Measurements from ENCODE around the gene PADI2. TPM values are rescaled to one million over a fixed set of nuclear protein-coding genes. Genes with fewer than 3 reads are reported as not detected.

PADI2 gene
- total RNA-seq, 1 experiment from 2014 or later = 3.0 TPM

DNA sequence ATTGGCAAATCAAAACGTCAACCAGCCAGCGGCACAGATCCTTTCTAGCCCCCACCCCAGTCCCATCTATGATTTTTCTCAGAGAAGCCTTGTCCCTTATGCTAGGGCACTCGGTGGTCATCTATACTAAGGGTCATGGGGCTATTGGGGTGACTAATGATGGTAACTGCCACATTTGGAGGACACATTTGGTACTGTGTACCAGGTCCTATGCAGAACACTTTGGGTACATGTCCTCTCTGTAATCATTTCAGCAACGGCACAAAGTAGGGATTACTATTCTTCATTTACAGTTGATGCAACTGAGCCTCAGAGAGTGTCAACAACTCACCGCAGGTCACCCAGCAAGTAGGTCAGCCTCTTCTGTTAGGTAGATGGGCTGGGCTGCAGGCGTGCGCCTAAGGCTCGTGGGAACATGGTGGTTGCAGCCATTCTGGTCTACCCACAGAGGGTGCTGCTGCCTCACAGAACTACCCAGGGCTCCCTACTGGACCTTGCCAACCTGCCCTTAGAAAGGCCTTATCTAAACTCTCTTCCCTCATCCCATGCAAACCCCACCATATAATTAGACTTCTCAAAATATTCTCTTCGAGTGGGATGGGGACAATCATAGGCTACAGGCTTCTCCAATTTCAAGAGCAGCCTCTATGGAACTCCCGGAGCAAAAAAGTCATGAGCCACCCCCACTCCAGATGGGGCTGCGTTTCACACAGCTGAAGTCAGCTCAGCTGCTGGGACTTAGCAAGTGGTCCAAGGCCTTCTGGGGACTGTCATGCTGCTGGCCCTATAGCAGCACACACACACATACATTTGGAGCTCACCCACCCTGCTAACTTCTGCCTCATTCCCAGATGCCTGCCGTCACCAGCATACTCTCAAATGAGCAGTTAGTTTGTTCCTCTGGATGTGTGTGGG, 59.6 kb downstream of the PADI2 start:
- Histone ChIP-seq H2BK15ac (ENCODE audit: low read depth, low read length) (no peak overlapping the region), H3K9ac (ENCODE audit: extremely low read depth, insufficient read length, low read length) (no peak overlapping the region), H2BK5ac (ENCODE audit: insufficient read length, low read length) (no peak overlapping the region), H4K5ac (ENCODE audit: insufficient read length, low read depth, low read length) (no peak overlapping the region), H3K4me1 (ENCODE audit: insufficient read depth, low read length) (no peaks in the 10 kb centered on the region; the same call in 1 of the 2 replicates), H2AFZ (ENCODE audit: low read length) (no peak overlapping the region), H3K56ac (ENCODE audit: insufficient read length, low read depth, low read length) (no peak overlapping the region), H3K4ac (ENCODE audit: low read depth, low read length) (no peak overlapping the region), H3K27me3 (ENCODE audit: insufficient read depth, low read length) (no peaks in the 10 kb centered on the region), H3K23me2 (ENCODE audit: insufficient read length, low read depth, low read length, poor library complexity, severe bottlenecking) (no peaks in the 10 kb centered on the region), H3K23ac (ENCODE audit: insufficient read length, low read depth, low read length) (no peak overlapping the region), H3K14ac (ENCODE audit: insufficient read depth, low read length) (no peak overlapping the region), H3K79me1 (ENCODE audit: insufficient read depth, low read depth, low read length, poor library complexity, severe bottlenecking) (no peaks in the 10 kb centered on the region), H3K27ac (ENCODE audit: insufficient read length, low read depth, low read length) (no peak overlapping the region), H4K8ac (replicated peaks; ENCODE audit: insufficient read length, low read depth, low read length) (no peak overlapping the region), H3K4me2 (ENCODE audit: insufficient read depth, insufficient read length, low read length) (no peak overlapping the region), H2AK5ac (ENCODE audit: insufficient read length, low read length) (no peak overlapping the region), H4K20me1 (ENCODE audit: control insufficient read depth, insufficient read depth, insufficient read length) (no peaks in the 10 kb centered on the region), H3K9me3 (ENCODE audit: control insufficient read depth, low read depth, low read length) (no peaks in the 10 kb centered on the region), H2BK120ac (ENCODE audit: low read depth, low read length, poor library complexity, severe bottlenecking) (no peak overlapping the region), H2BK20ac (ENCODE audit: low read depth, low read length, poor library complexity, severe bottlenecking) (no peak overlapping the region), H3K18ac (ENCODE audit: insufficient read length, low read depth, low read length) (no peak overlapping the region), H2BK12ac (ENCODE audit: insufficient read length, low read depth, low read length) (no peak overlapping the region), H3K79me2 (ENCODE audit: insufficient read depth, low read length) (no peaks in the 10 kb centered on the region), H3T11ph (ENCODE audit: low read length) (no peak overlapping the region), H4K91ac (ENCODE audit: insufficient read length, low read depth, low read length) (no peak overlapping the region)
- Mint-ChIP-seq H3K27ac (no peak overlapping the region), H3K4me1 (peaks cover 17 to 36% of the 10 kb centered on the region in 2 experiments), H3K36me3 (ENCODE audit: insufficient read depth in 1 of 3, low read depth in 3 of 3) (no peaks in the 10 kb centered on the region), H3K27me3 (ENCODE audit: low read depth) (peaks cover 15% of the 10 kb centered on the region), H3K4me3 (no peak overlapping the region), H3K9me3 (0 out of 5 replicates have a peak, but pooled peaks cover 0 to 2% of the 10 kb centered on the region in 2 experiments)
- TF ChIP-seq, protein P1, sequence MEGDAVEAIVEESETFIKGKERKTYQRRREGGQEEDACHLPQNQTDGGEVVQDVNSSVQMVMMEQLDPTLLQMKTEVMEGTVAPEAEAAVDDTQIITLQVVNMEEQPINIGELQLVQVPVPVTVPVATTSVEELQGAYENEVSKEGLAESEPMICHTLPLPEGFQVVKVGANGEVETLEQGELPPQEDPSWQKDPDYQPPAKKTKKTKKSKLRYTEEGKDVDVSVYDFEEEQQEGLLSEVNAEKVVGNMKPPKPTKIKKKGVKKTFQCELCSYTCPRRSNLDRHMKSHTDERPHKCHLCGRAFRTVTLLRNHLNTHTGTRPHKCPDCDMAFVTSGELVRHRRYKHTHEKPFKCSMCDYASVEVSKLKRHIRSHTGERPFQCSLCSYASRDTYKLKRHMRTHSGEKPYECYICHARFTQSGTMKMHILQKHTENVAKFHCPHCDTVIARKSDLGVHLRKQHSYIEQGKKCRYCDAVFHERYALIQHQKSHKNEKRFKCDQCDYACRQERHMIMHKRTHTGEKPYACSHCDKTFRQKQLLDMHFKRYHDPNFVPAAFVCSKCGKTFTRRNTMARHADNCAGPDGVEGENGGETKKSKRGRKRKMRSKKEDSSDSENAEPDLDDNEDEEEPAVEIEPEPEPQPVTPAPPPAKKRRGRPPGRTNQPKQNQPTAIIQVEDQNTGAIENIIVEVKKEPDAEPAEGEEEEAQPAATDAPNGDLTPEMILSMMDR (conservative IDR thresholded peaks at IDR 0.05) = peak; percentile 91
- no CpG with 5 or more reads among the region's 12 CpGs for WGBS (ENCODE audit: extremely low coverage, insufficient read length, low lambda C conversion rate)
- peak; percentile 89 for DNase-seq
